Activated T-cell treated with anti-CD3 and anti-CD28 coated beads, Interleukin-2, amount 50 U/mL, for 72 hours (primary cell): ENCODE data around the gene RPL10. TPM values are rescaled to one million over a fixed set of nuclear protein-coding genes. Genes with fewer than 3 reads are reported as not detected.
"Not testable (repeated sequence)": the region's sequence is repeated elsewhere in the genome, so short reads cannot be mapped to it uniquely, and the experiment has no call there.

Experiments used
- ATAC-seq, 2 donors: fragments of 150-1000 bp; cut with Tn5 transposase; replicated peaks in 1 of 2; 2 replicates each; pipeline ENCODE4 v1.10.0; 2021; ENCODE audit warnings: moderate library complexity in 2 of 2, mild to moderate bottlenecking in 1 of 2
- DNase-seq, 2 donors: peaks; one replicate each; pipeline ENCODE4 v3.0.0; 2021 to 2022; ENCODE audit warnings: mixed read lengths in 1 of 2
- H3K27ac Mint-ChIP-seq: one replicate; pipeline ENCODE4 v1.8.0; 2022; ENCODE audit warnings: mild to moderate bottlenecking, moderate library complexity, mixed read lengths
- H3K27me3 Mint-ChIP-seq: one replicate; pipeline ENCODE4 v1.8.0; 2022; ENCODE audit warnings: low read depth, mixed read lengths
- H3K36me3 Mint-ChIP-seq, 2 donors: one replicate each; pipeline ENCODE4 v1.8.0; 2022; ENCODE audit warnings: mixed read lengths in 2 of 2, mild to moderate bottlenecking in 1 of 2; ENCODE audit not compliant: insufficient read depth in 2 of 2
- H3K4me1 Mint-ChIP-seq: one replicate; pipeline ENCODE4 v1.8.0; 2022; ENCODE audit warnings: low read depth, mixed read lengths
- H3K4me3 Mint-ChIP-seq, 2 donors: one replicate each; pipeline ENCODE4 v1.8.0; 2022; ENCODE audit warnings: mild to moderate bottlenecking in 2 of 2, mixed read lengths in 2 of 2, moderate library complexity in 2 of 2
- H3K9me3 Mint-ChIP-seq, 2 donors: one replicate each; pipeline ENCODE4 v1.8.0; 2022; ENCODE audit warnings: mixed read lengths in 2 of 2
- total RNA-seq, 2 donors: library from RNA; stranded (reverse); gene quantifications; one replicate each; pipeline ENCODE4 v1.2.3, GENCODE V29; 2022

Gene RPL10
- total RNA-seq, 2 donors from 2014 or later: 3,958 to 4,635 TPM

DNA sequence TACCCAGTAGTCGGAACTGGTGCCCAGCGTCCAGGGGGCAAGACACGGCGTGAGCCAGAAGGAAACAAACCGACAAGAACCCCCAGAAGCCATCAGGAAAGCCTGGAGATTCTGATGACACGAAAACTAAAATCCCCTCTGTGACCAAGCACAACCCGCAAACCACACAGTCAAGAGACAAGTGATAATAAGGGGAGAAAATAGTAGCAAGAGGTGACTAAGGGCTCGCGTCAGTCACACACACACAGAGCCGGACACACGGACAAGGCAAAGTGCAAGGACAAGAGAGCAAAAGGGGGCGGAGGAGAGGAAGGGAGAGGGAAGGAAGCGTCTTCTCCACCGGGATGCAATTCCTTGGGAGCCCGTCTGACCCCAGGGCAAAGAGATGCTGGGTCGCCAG is 9.5 kb upstream of the RPL10 start:
- not testable (repeated sequence) for H3K27ac Mint-ChIP-seq, H3K4me1 Mint-ChIP-seq, H3K27me3 Mint-ChIP-seq, H3K4me3 Mint-ChIP-seq, H3K9me3 Mint-ChIP-seq, DNase-seq, H3K36me3 Mint-ChIP-seq
- peak; percentile 34 to 36 for ATAC-seq

DNA sequence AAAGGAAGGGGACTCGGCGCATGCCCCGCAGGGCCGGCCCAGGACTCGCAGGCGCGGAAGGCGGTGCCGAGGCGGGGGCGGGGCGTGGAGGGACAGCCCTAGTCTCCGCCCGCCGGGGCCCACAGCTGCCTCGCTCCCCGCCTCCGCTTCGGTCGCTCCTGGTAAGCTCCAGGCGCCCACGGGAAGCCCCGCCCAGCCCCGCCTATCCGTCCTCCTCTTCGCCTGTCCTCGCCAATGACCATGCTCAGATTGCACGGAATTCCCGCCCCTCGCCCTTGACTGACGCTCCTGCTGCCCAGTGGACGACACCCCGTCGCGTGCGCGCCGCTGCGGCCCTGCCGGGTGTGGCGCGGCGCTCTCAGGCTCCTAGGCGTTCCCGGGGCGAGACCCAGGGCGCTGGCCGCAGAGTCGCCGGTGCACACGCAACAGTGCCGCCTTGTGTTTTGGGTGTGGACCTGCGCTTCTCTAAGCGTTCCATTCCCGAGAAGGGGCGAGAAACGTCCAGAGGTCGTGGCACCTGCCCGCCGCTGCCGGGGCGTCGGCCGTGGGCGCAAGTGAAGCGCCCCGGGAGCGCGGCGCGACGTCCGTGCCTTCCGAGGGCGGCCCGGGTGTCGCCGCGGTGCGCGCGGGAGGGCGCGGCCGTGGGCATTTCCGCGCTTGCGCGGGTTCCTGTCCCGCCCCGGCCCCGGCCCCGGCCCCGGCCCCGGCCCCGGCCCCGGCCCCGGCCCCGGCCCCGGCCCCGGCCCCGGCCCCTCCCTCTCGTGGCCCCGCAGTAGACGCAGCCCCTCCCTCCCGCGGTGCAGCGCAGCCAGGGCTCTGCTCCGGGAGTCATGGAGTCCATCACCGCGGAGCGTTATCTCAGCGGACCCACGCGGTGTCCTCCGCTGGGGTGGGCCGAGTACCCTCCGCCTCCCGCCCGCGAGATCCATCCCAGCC is 8.1 kb upstream of the RPL10 start:
- H3K27me3 Mint-ChIP-seq, H3K36me3 Mint-ChIP-seq, H3K9me3 Mint-ChIP-seq, H3K4me1 Mint-ChIP-seq, H3K27ac Mint-ChIP-seq, H3K4me3 Mint-ChIP-seq, DNase-seq: not testable (repeated sequence)
- peak; percentile 71 for ATAC-seq

DNA sequence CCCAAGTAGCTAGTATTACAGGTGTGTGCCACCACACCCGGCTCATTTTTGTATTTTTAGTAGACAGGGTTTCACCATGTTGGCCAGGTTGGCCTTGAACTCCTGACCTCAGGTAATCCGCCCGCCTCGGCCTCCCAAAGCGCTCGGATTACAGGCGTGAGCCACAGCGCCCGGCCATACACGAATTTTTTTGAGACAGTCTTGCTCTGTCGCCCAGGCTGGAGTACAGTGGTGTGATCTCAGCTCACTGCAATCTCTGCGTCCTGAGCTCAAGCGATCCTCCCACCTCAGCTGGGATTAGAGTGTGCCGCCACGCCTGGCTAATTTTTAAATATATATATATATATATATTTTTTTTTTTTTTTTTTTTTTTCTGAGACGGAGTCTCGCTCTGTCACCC is 1.8 kb upstream of the RPL10 start:
- ATAC-seq, DNase-seq, H3K4me1 Mint-ChIP-seq, H3K27me3 Mint-ChIP-seq, H3K27ac Mint-ChIP-seq, H3K9me3 Mint-ChIP-seq: not testable (repeated sequence)
- H3K36me3 Mint-ChIP-seq: peaks cover 18 to 20% of the 10 kb centered on the region in 2 donors
- H3K4me3 Mint-ChIP-seq: peak overlapping the region in 1 of 2 donors; percentile 91

DNA sequence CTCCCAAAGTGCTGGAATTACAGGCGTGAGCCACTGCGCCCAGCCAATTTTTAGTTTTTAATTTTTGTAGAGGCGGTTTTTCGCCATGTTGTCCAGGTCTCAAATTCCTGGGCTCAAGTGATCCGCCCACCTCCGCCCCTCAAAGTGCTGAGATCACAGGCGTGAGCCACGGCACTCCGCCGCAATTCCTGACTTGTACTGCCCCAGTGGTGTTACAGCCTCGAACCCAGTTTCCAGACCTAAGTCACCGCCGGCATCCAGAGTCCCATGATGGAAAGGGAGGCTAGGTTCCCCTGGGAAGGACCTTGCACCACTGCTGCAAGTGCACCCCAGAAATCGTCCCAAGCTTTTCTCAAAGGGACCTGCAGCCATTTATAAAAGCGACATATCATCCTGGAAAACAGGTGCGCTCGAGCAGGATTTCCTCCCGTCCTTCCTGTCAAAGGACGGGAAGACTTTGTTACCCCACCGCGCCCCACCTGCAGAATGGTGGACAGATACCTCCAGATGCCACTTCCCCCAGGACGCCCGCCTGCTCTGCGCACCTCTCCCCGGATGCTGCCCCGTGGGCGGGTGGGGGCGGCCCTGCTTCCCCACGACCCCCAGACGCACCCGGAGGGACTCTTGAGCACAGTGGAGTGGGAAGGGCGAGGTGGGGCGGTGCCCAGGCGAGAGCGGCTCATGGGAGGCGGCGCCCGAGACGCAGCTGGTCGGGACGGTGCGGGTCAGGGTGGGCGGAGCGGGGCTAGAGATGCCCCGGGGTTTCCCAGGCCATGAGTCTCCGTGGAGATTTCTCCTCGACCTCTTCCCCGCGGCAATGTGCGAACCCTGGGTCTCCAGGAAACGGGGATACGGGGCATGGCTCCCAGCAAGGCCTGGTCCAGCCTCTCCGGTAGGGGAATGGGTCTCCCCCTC is 947 bp upstream of the RPL10 start:
- peaks cover 18 to 20% of the 10 kb centered on the region in 2 donors for H3K36me3 Mint-ChIP-seq
- H3K27ac Mint-ChIP-seq: peak overlapping the region; percentile 99
- no peaks in the 10 kb centered on the region for H3K9me3 Mint-ChIP-seq
- ATAC-seq (peak; percentile 60 to 70), DNase-seq (peak; percentile 75 to 78)
- no peaks in the 10 kb centered on the region for H3K27me3 Mint-ChIP-seq
- peak overlapping the region; percentile 91 to 96 for H3K4me3 Mint-ChIP-seq
- peaks cover 10% of the 10 kb centered on the region for H3K4me1 Mint-ChIP-seq

DNA sequence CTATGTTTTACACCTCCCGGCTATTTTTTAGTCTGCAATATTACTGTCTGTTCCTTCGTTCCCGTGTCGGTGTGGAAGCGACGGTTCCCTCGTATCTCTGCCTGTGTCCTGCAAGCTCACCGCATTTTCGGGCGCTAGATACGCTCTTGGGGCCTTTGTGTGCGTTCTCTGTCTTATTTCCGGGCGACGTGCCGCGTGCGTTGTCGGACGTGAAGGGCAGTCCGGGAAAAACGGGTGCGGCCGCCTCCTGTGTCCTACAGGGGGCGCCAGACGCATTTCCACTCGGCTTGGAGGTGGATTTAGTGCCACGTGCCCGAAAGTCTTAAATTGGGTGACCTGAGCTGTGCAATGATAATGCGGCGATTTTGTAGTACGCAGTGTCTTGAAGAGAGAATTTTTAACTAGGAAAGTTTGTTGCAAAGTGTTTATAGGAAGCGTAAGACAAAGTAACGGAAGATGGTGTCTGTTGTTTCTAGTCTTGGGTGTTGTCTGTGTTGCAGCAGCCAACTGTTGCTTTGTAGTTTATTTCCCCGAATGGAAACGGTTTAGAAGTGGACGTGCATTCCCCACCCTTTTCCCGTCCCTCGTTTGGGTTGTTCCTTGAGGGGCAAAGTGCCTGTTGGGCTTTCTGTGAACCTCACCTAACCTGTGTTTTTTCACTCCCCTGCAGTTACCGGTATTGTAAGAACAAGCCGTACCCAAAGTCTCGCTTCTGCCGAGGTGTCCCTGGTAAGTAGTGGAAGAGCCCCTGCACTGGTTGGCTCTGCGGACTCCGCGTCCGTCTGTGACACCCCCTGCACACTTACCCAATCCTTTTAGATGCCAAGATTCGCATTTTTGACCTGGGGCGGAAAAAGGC is 720 bp downstream of the RPL10 start:
- Mint-ChIP-seq H3K27me3 (no peaks in the 10 kb centered on the region), H3K36me3 (peaks cover 18 to 20% of the 10 kb centered on the region in 2 donors), H3K9me3 (no peaks in the 10 kb centered on the region), H3K4me3 (peak overlapping the region; percentile 91 to 96), H3K4me1 (peaks cover 10% of the 10 kb centered on the region), H3K27ac (peak overlapping the region; percentile 99)
- DNase-seq (peak; percentile 76 to 80), ATAC-seq (peak; percentile 7 to 9)

DNA sequence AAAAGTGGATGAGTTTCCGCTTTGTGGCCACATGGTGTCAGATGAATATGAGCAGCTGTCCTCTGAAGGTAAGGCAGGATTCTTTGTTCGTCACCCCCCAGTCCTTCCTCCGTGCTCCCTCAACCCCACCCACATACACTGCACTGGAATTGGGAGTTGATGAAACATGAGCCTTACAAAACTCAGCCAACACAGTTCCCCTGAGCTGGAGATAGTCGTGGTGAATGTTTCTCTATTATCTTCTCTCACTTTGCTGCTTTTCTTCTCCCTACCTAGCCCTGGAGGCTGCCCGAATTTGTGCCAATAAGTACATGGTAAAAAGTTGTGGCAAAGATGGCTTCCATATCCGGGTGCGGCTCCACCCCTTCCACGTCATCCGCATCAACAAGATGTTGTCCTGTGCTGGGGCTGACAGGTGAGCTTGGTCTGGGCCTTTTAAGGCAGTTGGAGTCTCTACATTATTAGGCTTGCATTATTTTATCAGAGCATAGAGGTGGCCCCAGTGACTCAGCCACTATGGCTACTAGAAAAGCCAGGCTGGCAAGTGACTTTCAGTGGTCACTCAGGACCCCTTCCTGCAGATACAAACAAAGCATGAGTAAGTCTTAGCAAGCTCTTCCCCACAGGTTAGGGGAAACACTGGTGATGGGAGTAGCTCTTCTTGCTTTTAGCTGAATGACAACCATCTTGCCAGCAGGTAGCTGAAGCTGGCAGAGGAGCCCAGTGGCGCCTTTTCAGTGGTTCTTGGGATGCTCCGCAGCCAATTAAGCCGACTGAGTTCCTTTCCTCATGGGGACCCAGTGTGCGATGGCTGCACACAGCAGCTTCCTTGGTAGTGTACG is 1.6 kb downstream of the RPL10 start:
- Mint-ChIP-seq H3K9me3 (no peaks in the 10 kb centered on the region), H3K4me1 (peaks cover 10% of the 10 kb centered on the region), H3K27me3 (no peaks in the 10 kb centered on the region), H3K27ac (peak overlapping the region; percentile 99), H3K36me3 (peaks cover 18 to 20% of the 10 kb centered on the region in 2 donors), H3K4me3 (peak overlapping the region; percentile 91 to 96)
- ATAC-seq (no peak), DNase-seq (peak in 1 of 2 donors; percentile 33)

GRCh38 chrX:154400369-154400817 is 2.2 kb downstream of the RPL10 start:
- Mint-ChIP-seq H3K36me3 (peaks cover 18 to 20% of the 10 kb centered on the region in 2 donors), H3K27ac (peak overlapping the region; percentile 99), H3K4me3 (peak overlapping the region; percentile 91 to 96)
- not testable (repeated sequence) for H3K9me3 Mint-ChIP-seq, H3K4me1 Mint-ChIP-seq, H3K27me3 Mint-ChIP-seq, ATAC-seq, DNase-seq

- ATAC-seq (no peak), DNase-seq (peak; percentile 13 to 25)
- peak overlapping the region; percentile 99 for H3K27ac Mint-ChIP-seq
- no peaks in the 10 kb centered on the region for H3K9me3 Mint-ChIP-seq
- peaks cover 18 to 20% of the 10 kb centered on the region in 2 donors for H3K36me3 Mint-ChIP-seq
- H3K4me3 Mint-ChIP-seq: peak overlapping the region; percentile 91 to 96
- no peaks in the 10 kb centered on the region for H3K27me3 Mint-ChIP-seq
- H3K4me1 Mint-ChIP-seq: peaks cover 10% of the 10 kb centered on the region
These were observed 3.0 kb downstream of the RPL10 start for GRCh38 chrX:154401045-154401799.

- Mint-ChIP-seq H3K9me3 (no peaks in the 10 kb centered on the region), H3K4me1 (peaks cover 10% of the 10 kb centered on the region), H3K36me3 (peaks cover 18 to 20% of the 10 kb centered on the region in 2 donors), H3K27ac (peak overlapping the region; percentile 2), H3K27me3 (no peaks in the 10 kb centered on the region), H3K4me3 (no peak overlapping the region)
- ATAC-seq (peak in 1 of 2 donors; percentile 5), DNase-seq (no peak)
These were observed 3.9 kb downstream of the RPL10 start for GRCh38 chrX:154401918-154402621.

DNA sequence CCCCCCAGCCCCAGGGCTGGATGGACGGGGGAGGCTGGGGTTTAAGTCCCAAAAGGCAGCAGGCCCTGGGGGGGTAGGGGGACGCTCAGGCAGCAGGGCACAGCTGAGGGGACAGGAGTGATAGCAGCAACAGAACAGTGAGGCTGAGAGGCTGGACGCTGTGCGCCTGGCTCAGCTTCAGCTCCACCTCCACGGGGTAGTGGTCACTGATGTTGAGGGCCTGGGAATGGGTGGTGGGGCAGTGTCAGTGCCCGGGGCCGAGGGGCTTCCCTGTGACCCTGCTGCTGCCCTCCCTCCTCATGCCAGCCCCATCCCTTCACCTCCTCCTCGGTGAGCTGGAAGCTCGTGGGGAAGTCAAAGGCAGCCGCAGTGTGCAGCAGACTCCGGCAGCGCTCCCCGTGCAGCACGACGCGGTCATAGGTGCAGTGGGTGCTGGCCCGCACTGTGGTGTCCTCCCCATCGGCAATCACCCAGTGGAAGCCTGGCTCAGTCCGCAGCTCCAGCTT is 4.5 kb downstream of the RPL10 start:
- Mint-ChIP-seq H3K27me3 (no peaks in the 10 kb centered on the region), H3K4me1 (peaks cover 10% of the 10 kb centered on the region), H3K4me3 (no peak overlapping the region), H3K36me3 (peaks cover 18 to 20% of the 10 kb centered on the region in 2 donors), H3K9me3 (no peaks in the 10 kb centered on the region), H3K27ac (peak overlapping the region; percentile 2)
- DNase-seq: peak in 1 of 2 donors; percentile 18
- peak in 1 of 2 donors; percentile 8 for ATAC-seq
